Fibroblast of lung (primary cell): ENCODE data around the gene RFX5. TPM values are rescaled to one million over a fixed set of nuclear protein-coding genes. Genes with fewer than 3 reads are reported as not detected.

Experiments
- DNase-seq, 2 donors: peaks; one replicate each; pipeline versions ENCODE4 v3.0.0 to v3.0.0-alpha.2; 2010; ENCODE audit warnings: low read depth in 2 of 2
- H2AFZ ChIP-seq: 2 replicates; pipeline ENCODE4 v1.5.1; 2012; ENCODE audit warnings: low read length, control low read depth, inconsistent platforms
- H3K27ac ChIP-seq: 2 replicates; pipeline ENCODE4 v1.5.1; 2011; ENCODE audit warnings: low read length, control low read depth; ENCODE audit not compliant: insufficient read depth
- H3K27me3 ChIP-seq: 2 replicates; pipeline ENCODE4 v1.5.1; 2011; ENCODE audit warnings: mild to moderate bottlenecking, low read length; ENCODE audit not compliant: control insufficient read depth, insufficient read depth
- H3K36me3 ChIP-seq: 2 replicates; pipeline ENCODE4 v1.5.1; 2011; ENCODE audit warnings: low read length; ENCODE audit not compliant: control insufficient read depth, insufficient read depth
- H3K4me1 ChIP-seq: 2 replicates; pipeline ENCODE4 v1.5.1; 2011; ENCODE audit warnings: low read length; ENCODE audit not compliant: control insufficient read depth, insufficient read depth; ENCODE audit errors: extremely low read depth
- H3K4me2 ChIP-seq: 2 replicates; pipeline ENCODE4 v1.5.1; 2011; ENCODE audit warnings: low read length, control low read depth; ENCODE audit not compliant: insufficient read depth; ENCODE audit errors: extremely low read depth
- H3K4me3 ChIP-seq, 4 experiments: fragments of 200-600 bp in 1 of 4; sonication (generic) in 1 of 4; replicated peaks in 1 of 4; 2 replicates each; pipeline ENCODE4 v1.5.1; 2011 to 2016; ENCODE audit warnings: low read length in 4 of 4, low read depth in 3 of 4, mild to moderate bottlenecking in 3 of 4, control low read depth in 2 of 4, inconsistent platforms in 1 of 4, mixed read lengths in 1 of 4; ENCODE audit not compliant: insufficient read depth in 1 of 4; ENCODE audit errors: control extremely low read depth in 1 of 4
- H3K79me2 ChIP-seq: 2 replicates; pipeline ENCODE4 v1.5.1; 2012; ENCODE audit warnings: mild to moderate bottlenecking, low read length, inconsistent platforms; ENCODE audit not compliant: control insufficient read depth, insufficient read depth
- H3K9ac ChIP-seq: 2 replicates; pipeline ENCODE4 v1.5.1; 2011; ENCODE audit warnings: mild to moderate bottlenecking, low read length, control low read depth; ENCODE audit not compliant: insufficient read depth
- H3K9me3 ChIP-seq: 2 replicates; pipeline ENCODE4 v1.5.1; 2012; ENCODE audit warnings: low read depth, low read length; ENCODE audit not compliant: control insufficient read depth, insufficient read depth
- H4K20me1 ChIP-seq: 2 replicates; pipeline ENCODE4 v1.5.1; 2011; ENCODE audit warnings: low read length; ENCODE audit not compliant: control insufficient read depth, insufficient read depth; ENCODE audit errors: extremely low read depth
- CTCF ChIP-seq, 2 donors: IDR thresholded peaks in 1 of 2; conservative IDR thresholded peaks in 1 of 2; 1 replicate in 1 of 2; 2 replicates in 1 of 2; pipeline ENCODE4 v1.5.1; 2011 to 2012; ENCODE audit warnings: low read length in 2 of 2, control low read depth in 1 of 2, inconsistent platforms in 1 of 2, low read depth in 1 of 2, mild to moderate bottlenecking in 1 of 2
- EZH2 ChIP-seq: IDR thresholded peaks from 2 replicates; pipeline ENCODE4 v1.5.1; 2012; ENCODE audit warnings: low read length, control low read depth, mild to moderate bottlenecking; ENCODE audit errors: missing control alignments
- polyA plus RNA-seq, 2 donors: library from polyadenylated mRNA; depleted of rRNA in 1 of 2; stranded (reverse) in 1 of 2; unstranded in 1 of 2; fragments of >200 nt; gene quantifications; 2 replicates each; pipeline ENCODE4 v1.2.1, GENCODE V29; 2011 to 2012; ENCODE audit warnings: missing spikeins in 1 of 2
- total RNA-seq: library from RNA; depleted of rRNA; stranded (reverse); fragments of >200 nt; gene quantifications from 2 replicates; pipeline ENCODE4 v1.2.1, GENCODE V29; 2014

RFX5 gene
- total and polyA plus RNA-seq, 2 donors (not counting 1 experiment from before 2014, with no cell fraction given) = 18.4 to 35.5 TPM

DNA sequence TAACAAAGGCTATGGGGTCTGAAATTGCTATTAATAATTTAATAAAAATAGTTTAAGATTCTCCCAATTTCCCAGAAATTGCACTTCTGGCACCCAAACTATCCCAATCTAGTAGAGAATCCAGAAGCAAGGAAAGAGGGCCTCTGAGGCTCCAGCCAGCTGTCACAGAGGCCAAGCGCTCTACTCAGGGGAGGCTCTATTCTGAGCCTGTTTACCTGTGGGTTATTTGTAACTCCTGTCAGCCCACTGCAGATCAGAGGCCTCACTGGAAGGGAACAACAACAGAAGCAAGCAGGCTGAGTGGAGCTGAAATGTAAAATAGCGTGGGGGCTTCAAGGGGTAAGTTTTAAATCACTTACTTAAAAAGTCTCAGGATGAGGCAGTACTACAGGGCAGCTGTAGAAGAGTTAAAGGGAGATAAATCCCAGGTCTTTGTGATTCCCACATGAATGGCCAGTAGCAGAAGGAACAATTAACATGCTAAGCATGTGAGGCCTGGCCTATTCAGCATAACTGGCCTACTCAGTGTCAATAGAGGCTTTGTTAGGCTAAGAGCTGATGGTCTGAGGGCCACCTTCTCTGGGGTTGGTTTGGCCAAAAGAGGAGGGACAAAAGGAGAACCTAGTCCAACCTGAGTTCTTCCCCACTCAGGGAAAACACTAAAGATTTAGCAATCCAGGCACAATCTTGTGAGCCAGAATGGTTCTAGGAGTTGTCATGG, 52.1 kb downstream of the RFX5 start:
- no peak for TF ChIP-seq EZH2
- no peak for TF ChIP-seq CTCF (conservative IDR thresholded peaks at IDR 0.05 in 1 of 2, IDR thresholded peaks at IDR 0.05 in 1 of 2; ENCODE audit: low read depth in 1 of 2, low read length in 2 of 2)
- Histone ChIP-seq H3K27me3 (no peaks in the 10 kb centered on the region), H3K9ac (no peak overlapping the region), H3K9me3 (no peaks in the 10 kb centered on the region), H3K79me2 (no peaks in the 10 kb centered on the region), H3K4me3 (no peak overlapping the region), H3K36me3 (peaks cover 50% of the 10 kb centered on the region), H3K4me1 (no peaks in the 10 kb centered on the region), H4K20me1 (no peaks in the 10 kb centered on the region), H3K4me2 (no peak overlapping the region), H3K27ac (no peak overlapping the region), H2AFZ (no peak overlapping the region)
- no peak for DNase-seq

GRCh38 chr1:151293093-151293492, 54.0 kb downstream of the RFX5 start:
- Histone ChIP-seq H3K27ac (no peak overlapping the region), H3K4me2 (no peak overlapping the region), H3K36me3 (peaks cover 47% of the 10 kb centered on the region), H3K9me3 (no peaks in the 10 kb centered on the region), H3K9ac (no peak overlapping the region), H3K79me2 (no peaks in the 10 kb centered on the region), H3K27me3 (no peaks in the 10 kb centered on the region), H2AFZ (no peak overlapping the region), H4K20me1 (no peaks in the 10 kb centered on the region), H3K4me1 (no peaks in the 10 kb centered on the region), H3K4me3 (no peak overlapping the region)
- TF ChIP-seq CTCF (conservative IDR thresholded peaks at IDR 0.05 in 1 of 2, IDR thresholded peaks at IDR 0.05 in 1 of 2; ENCODE audit: low read depth in 1 of 2, low read length in 2 of 2) (no peak), EZH2 (no peak)
- no peak for DNase-seq

GRCh38 chr1:151292207-151293030, 54.6 kb downstream of the RFX5 start:
- H3K36me3 ChIP-seq = peaks cover 48% of the 10 kb centered on the region
- H3K79me2 ChIP-seq = no peaks in the 10 kb centered on the region
- no peak overlapping the region for H3K27ac ChIP-seq
- TF ChIP-seq CTCF (conservative IDR thresholded peaks at IDR 0.05 in 1 of 2, IDR thresholded peaks at IDR 0.05 in 1 of 2; ENCODE audit: low read depth in 1 of 2, low read length in 2 of 2) (no peak), EZH2 (no peak)
- H3K27me3 ChIP-seq = no peaks in the 10 kb centered on the region
- H3K4me2 ChIP-seq = no peak overlapping the region
- no peak overlapping the region for H3K9ac ChIP-seq
- no peaks in the 10 kb centered on the region for H3K9me3 ChIP-seq
- H3K4me1 ChIP-seq = no peaks in the 10 kb centered on the region
- no peak overlapping the region for H2AFZ ChIP-seq
- H4K20me1 ChIP-seq = no peaks in the 10 kb centered on the region
- no peak overlapping the region for H3K4me3 ChIP-seq
- no peak for DNase-seq
